KMS-11 (cell line): ENCODE results near the gene R3HDM1.

Experiments used
- H2AFZ ChIP-seq: fragments of 200-600 bp; sonication (generic); 2 replicates; pipeline ENCODE4 v1.6.1; 2016; ENCODE audit warnings: antibody characterized with exemption, mixed run types, low read depth
- H3K27ac ChIP-seq: fragments of 200-600 bp; sonication (generic); 2 replicates; pipeline ENCODE4 v1.6.1; 2016; ENCODE audit warnings: mild to moderate bottlenecking, mixed run types
- H3K27me3 ChIP-seq: fragments of 200-600 bp; sonication (generic); 2 replicates; pipeline ENCODE4 v1.6.1; 2017; ENCODE audit warnings: mild to moderate bottlenecking, low read depth, mixed run types, moderate library complexity; ENCODE audit not compliant: insufficient read depth
- H3K36me3 ChIP-seq: fragments of 200-600 bp; sonication (generic); 2 replicates; pipeline ENCODE4 v1.6.1; 2017; ENCODE audit warnings: mild to moderate bottlenecking, mixed run types; ENCODE audit not compliant: insufficient read depth
- H3K4me1 ChIP-seq: fragments of 200-600 bp; sonication (generic); 2 replicates; pipeline ENCODE4 v1.6.1; 2016; ENCODE audit warnings: mild to moderate bottlenecking, low read depth, mixed run types; ENCODE audit not compliant: poor library complexity, severe bottlenecking
- H3K4me2 ChIP-seq: fragments of 200-600 bp; sonication (generic); 2 replicates; pipeline ENCODE4 v1.7.0; 2016; ENCODE audit warnings: mild to moderate bottlenecking, mixed run types
- H3K4me3 ChIP-seq: fragments of 200-600 bp; sonication (generic); IDR thresholded peaks from 2 replicates; pipeline ENCODE4 v1.6.1; 2017; ENCODE audit warnings: low read depth, low read length, mixed read lengths; ENCODE audit not compliant: insufficient read depth
- H3K79me2 ChIP-seq: fragments of 200-600 bp; sonication (generic); 2 replicates; pipeline ENCODE4 v1.6.1; 2016; ENCODE audit warnings: low read depth, mixed run types; ENCODE audit not compliant: insufficient read depth
- H3K9ac ChIP-seq: fragments of 200-600 bp; sonication (generic); 2 replicates; pipeline ENCODE4 v1.6.1; 2016; ENCODE audit warnings: mild to moderate bottlenecking, mixed run types
- H4K20me1 ChIP-seq: fragments of 200-600 bp; sonication (generic); 2 replicates; pipeline ENCODE4 v1.6.1; 2016; ENCODE audit warnings: mild to moderate bottlenecking, mixed run types; ENCODE audit not compliant: insufficient read depth
- CTCF ChIP-seq: fragments of 200-600 bp; sonication (generic); conservative IDR thresholded peaks from 2 replicates; pipeline ENCODE4 v1.6.1; 2017; ENCODE audit warnings: low read depth, mild to moderate bottlenecking, antibody characterized with exemption, low read length, moderate library complexity, mixed read lengths

Gene R3HDM1

DNA sequence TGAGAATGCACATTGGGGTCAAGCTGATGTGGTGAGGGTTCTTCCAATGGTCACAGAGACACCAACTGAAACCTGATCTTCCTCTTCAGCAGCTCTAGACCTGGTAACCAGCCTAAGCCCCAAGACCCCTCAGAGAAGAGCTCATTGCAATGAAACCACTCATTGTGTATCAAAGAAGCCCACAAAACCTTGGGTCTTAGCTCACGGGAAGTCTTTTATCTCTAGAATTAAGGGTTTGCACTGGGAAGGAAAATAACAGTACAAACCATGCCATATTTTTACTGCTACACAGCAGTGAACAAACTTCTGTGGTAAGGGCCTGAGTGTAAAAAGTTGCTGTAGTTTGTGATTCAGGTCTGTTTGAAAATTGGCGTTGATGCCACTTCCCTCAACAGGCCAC is 201.8 kb downstream of the R3HDM1 start:
- Histone ChIP-seq H3K36me3 (no peaks in the 10 kb centered on the region), H3K4me1 (peaks cover 11% of the 10 kb centered on the region), H2AFZ (no peak overlapping the region), H3K9ac (no peak overlapping the region), H3K4me2 (no peak overlapping the region), H3K27me3 (no peaks in the 10 kb centered on the region), H3K27ac (no peak overlapping the region), H4K20me1 (no peaks in the 10 kb centered on the region), H3K79me2 (no peaks in the 10 kb centered on the region), H3K4me3 (no peak overlapping the region)
- no peak for TF ChIP-seq CTCF

GRCh38 chr2:135736546-135736945 is 205.3 kb downstream of the R3HDM1 start:
- Histone ChIP-seq H3K36me3 (no peaks in the 10 kb centered on the region), H3K4me2 (no peak overlapping the region), H3K27ac (no peak overlapping the region), H2AFZ (no peak overlapping the region), H3K9ac (no peak overlapping the region), H3K79me2 (no peaks in the 10 kb centered on the region), H3K4me1 (peaks cover 2% of the 10 kb centered on the region), H3K27me3 (no peaks in the 10 kb centered on the region), H3K4me3 (no peak overlapping the region), H4K20me1 (no peaks in the 10 kb centered on the region)
- no peak for TF ChIP-seq CTCF

- Histone ChIP-seq H3K79me2 (peaks cover 29% of the 10 kb centered on the region), H4K20me1 (no peaks in the 10 kb centered on the region), H3K4me1 (peaks cover 9% of the 10 kb centered on the region), H2AFZ (no peak overlapping the region), H3K4me2 (no peak overlapping the region), H3K27ac (no peak overlapping the region), H3K36me3 (no peaks in the 10 kb centered on the region), H3K27me3 (no peaks in the 10 kb centered on the region), H3K9ac (no peak overlapping the region), H3K4me3 (no peak overlapping the region)
- no peak for TF ChIP-seq CTCF
These were observed 208.9 kb downstream of the R3HDM1 start for GRCh38 chr2:135740206-135740605.

- no peak overlapping the region for H3K4me3 ChIP-seq
- no peak overlapping the region for H3K9ac ChIP-seq
- H3K4me1 ChIP-seq: peaks cover 9% of the 10 kb centered on the region
- H3K79me2 ChIP-seq: peaks cover 37% of the 10 kb centered on the region
- no peaks in the 10 kb centered on the region for H3K36me3 ChIP-seq
- H3K4me2 ChIP-seq: 0 out of 2 replicates have a peak overlapping the region, but pooled peaks have one; percentile 1
- H2AFZ ChIP-seq: peak overlapping the region; percentile 62; the same call in 1 of the 2 replicates
- H3K27me3 ChIP-seq: no peaks in the 10 kb centered on the region
- H4K20me1 ChIP-seq: no peaks in the 10 kb centered on the region
- no peak overlapping the region for H3K27ac ChIP-seq
- TF ChIP-seq CTCF: no peak
These were observed 209.7 kb downstream of the R3HDM1 start for GRCh38 chr2:135741043-135741394.
